AML-193 (cell line): Measurements from ENCODE around the gene SHISA5.

Experiments used
- DNase-seq, 2 experiments: peaks; one replicate each; lab custom pipeline; 2025; lab: John Stamatoyannopoulos, UW

SHISA5 gene

DNA sequence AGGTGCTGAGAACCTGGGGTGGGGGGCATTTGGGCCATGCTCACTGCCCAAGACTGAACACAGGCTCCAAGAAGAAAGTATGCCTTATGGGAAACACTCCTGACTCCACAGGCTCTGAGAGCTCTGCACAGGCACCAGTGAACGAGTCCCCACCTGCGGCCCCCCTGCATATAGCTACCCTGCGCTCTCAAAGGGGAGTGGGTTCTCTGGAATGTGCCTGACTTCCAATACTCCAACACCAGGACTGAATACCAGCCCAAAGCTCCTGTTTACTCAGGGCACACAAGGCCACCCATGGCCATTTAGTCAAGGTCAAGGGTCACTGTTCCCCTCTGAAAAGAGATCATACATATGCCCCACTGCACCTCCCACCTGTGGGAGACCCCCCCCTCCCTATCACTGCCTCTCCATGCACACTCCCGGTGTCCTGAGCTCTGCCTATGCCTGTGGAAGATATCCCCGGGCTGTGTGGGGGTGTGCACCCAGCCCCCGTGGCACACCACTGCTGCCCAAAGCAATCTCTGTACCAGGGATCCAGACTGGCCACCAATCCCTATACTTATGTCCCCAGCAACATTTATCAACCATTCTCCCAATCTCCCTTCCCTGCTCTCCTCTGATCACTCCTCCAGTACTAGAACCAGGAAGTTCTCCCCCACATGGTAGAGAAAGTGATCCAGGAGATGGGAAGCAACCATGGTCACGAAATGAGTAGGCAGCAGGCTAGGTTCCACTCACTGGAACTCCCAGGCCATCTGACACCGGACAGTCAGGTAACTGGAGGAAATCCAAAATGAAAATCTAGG is 72.5 kb downstream of the SHISA5 start:
- DNase-seq = no peak

DNA sequence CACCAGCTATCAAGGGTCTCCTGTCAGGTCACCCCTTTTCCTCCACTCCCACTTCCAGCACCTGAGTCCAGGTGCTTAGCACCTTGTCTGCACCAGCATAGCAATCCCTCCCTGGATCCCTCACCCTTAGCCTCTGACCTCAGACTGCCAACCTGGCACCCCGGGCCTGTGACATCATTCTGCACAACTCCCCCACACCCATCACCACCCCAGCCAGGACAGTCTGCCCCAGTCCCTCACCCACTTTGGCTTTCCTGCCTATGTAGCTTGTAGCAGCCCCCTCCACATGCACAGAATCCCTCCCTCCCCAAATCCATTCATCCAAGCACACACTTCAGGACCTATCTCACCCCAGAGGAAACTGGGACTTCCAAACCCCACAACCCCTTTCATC is 73.3 kb downstream of the SHISA5 start:
- no peak for DNase-seq

DNA sequence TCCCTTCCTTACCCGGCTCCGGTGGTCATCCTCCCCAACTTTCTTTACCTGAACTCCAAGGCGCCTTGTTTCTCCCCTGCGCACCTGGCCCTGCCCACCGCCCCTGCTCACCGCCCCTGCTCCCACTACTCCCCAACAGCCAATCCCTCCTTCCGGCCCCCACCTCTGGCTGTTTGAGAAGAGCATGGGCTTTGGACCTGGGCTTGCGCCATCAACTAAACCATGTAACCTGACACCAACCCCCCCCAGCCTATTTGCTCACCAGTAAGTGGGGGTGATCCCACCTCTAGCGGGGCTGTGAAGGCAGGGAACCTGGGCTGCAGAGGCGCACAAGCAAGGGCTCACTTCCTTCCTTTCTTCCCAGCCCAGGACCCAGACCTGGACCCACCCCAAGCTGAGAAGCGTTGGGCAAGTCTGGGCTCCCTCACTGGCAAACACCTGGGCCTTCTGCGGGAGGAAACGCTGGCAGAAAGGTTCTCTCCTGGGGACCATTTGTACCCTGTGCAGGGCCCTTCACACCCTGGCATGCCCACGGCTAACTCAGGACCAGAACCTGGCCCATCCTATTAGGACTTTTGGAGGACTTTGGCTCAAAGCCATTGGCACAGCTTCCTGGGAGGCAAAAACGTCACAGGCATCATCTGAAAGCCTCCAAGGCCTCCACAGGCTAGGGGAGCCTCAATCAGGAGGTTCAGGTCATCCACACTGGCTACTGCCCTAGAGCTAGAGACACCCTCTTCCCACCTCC is 73.8 kb downstream of the SHISA5 start, which contains the start of gene PLXNB1:
Gene PLXNB1 (minus strand): TSS at position 127 of the 748 bp plus-strand sequence. CDS start 5,475 bp downstream, outside the sequence.
- no peak for DNase-seq

DNA sequence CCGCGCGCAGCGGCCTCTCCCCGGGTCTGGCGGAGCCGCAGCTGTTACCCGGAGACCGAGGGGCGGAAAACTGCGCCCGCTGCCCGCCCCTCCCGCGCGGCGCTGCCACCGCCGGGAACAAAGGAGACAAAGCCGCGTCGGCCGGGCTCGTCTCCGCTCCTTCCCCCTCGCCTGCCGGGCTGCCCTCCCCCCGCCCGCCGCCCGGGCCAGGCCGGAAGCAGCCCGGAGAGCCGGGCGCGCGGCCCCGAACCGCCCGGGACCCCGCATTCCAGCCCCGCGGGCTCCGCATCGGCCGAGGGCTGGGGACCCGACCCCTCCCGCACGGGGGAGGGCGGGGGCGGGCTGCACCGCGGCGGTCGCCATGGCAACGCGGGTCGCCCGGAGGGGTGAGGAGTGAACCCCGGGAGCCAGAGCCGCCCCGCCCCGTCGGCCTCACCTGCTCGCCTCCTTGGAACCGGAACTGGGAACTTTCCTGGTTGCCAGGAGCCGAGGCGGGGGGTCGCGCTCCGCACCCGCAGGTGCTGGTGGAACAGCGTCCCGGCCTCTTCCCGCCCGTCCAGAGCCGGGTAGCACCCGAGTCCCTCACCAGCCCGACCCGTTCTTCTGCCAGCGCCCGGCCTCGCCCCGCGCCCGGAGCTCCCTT is 74.5 kb downstream of the SHISA5 start:
- peak in 1 of 2 experiments; percentile 21 for DNase-seq

DNA sequence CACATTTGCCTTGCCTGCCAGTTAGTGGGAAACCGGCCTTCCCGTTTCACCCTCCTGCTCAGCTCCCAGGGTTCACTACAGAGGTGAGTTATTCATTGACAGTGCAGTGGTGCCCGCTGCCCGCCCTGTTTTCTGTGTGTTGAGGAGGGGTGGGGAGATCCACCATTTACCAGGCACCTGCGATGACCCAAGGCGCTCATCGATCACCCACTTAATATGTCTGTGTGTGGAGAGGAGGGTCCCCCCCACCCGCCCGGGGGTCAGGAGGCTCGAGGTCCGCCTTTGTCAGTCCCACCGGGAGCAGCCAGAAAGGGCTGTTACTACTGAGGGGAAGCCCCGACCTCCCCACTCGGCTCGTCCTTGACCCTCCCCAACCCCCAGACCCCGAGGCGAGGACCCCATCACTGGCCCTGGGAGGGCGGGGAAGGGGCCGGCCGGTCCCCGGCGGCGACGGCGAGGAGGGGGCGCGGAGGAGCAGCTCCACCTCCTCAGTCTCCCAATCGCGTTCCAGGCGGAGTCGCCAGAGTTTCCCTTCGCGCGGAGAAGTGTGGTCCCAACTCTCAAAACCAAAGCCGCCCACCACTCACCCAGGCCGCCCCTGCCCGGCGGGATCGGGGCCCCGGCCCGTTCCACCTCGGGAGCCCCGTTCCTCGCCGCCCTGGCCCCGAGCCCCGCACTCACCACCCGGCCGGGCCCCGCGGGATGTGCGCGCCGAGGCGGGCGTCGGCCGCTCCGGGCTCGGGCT is 75.2 kb downstream of the SHISA5 start:
- no peak for DNase-seq

DNA sequence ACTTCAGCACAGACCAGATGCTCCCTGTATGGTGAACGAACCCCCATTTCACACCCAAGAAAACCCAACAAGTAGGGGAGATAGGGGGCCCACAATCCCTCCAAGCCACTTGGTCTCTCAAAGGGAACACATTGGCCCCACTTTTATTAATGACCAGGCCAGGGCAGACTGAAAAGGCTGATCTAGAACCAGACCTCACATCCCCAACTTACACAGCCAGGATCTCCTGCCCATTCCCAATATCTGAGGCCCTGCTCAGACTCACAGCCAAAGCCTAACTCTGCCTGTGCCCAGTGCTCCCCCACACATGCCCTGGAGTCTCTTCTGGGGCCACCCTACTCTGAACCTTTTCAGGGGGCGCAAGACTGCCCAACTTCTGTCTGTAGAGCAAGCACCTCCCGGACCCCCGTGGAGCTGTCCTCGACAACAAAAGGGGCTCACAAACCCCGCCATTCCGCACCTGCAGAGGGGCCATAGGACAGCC is 75.8 kb downstream of the SHISA5 start:
- no peak for DNase-seq

DNA sequence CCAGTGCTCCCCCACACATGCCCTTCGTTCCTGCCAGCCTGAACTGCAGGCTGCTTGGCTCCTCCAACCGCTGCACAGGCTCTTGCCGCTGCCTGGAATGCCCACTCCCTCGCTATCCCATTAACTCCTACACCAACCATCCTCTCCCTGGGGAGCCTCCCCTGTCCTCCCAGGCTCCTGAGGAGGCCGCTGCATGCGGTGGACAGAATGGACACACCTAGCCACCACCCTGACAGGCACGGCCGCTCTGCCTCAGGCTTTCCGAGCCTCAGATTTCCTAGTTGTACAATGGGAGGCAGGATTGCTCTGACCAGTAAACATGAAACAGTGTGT is 76.4 kb downstream of the SHISA5 start:
- DNase-seq = no peak

DNA sequence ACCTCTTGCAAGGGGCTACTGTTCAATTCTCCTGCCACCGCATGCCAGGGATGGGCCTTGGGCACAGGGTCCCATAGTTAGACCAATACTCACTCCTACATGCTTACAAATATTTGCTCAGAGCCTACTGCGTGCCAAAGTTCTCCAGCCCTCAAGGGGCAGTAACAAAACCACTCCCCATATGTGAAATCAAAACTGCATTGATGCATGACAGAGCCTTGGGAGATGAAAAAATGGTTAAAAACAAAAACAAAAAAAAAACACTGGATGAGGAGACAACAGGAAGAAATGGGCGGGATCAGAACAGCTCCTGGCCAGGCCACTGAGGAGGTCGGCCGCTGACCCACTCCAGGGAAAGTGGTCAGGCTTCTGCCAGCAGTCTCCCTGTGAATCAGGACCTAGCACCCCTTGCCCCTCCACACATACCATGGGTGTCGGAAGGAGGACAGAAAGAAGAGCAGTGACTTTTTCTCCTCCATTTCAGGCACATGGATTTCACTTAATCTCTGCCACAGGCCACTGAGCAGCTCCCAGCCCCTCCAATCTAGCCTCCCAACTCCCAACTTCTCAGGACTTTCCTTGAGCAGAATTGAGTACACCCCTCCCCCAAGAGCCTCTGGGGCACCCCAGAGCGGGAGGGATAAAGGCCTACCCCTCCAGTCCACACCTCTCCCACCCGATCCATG is 76.9 kb downstream of the SHISA5 start:
- DNase-seq = no peak

DNA sequence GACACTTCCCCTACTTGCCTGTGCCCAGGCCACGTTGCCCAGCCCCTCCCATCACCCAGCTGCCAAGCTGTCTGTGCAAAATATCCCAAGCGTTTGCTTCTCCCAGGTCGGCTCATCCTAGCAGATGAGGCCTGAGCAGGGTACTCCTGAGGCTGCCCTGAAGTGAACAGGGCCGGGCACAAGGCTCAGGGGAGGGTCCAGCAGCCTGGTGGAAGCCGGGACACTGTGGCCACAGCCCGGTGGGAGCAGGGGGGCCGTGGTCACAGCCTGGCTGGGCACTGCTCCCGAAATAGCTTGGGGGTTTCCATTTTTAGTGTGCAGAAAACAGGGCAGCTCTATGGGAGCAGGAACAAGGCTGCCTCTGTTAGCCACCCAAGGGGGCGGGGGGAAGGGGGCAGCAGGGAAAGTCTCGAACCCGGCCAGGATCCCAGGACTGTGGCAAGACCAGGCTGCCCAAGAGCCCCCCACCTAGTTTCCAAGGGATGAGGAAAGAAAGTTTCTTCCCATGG is 77.5 kb downstream of the SHISA5 start:
- DNase-seq = no peak

DNA sequence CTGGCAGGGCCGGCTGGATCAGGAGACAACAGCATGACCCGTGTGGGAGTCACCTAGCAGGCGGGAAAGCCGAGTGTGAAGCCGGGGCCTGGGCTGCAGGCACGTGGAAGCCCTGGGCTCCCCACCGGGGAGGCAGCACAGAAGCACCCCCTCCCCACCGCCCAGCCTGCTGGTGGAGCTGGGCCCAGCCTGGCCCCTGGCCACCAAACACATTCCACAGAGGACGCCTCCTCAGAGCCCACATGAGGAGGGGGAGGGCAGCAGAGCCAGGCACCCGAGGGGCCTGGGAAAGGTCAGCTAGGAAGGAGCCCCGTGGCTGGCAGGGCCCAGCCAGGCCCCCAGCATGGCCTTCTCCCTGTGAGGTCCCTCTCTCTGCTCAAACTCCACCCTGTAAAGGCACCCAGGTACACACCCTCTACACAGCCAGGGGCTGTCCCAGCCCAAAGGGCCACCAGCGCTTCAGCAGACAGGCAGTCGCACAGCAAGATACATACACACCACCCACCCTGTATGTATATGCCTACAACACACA is 78.6 kb downstream of the SHISA5 start:
- DNase-seq = no peak

DNA sequence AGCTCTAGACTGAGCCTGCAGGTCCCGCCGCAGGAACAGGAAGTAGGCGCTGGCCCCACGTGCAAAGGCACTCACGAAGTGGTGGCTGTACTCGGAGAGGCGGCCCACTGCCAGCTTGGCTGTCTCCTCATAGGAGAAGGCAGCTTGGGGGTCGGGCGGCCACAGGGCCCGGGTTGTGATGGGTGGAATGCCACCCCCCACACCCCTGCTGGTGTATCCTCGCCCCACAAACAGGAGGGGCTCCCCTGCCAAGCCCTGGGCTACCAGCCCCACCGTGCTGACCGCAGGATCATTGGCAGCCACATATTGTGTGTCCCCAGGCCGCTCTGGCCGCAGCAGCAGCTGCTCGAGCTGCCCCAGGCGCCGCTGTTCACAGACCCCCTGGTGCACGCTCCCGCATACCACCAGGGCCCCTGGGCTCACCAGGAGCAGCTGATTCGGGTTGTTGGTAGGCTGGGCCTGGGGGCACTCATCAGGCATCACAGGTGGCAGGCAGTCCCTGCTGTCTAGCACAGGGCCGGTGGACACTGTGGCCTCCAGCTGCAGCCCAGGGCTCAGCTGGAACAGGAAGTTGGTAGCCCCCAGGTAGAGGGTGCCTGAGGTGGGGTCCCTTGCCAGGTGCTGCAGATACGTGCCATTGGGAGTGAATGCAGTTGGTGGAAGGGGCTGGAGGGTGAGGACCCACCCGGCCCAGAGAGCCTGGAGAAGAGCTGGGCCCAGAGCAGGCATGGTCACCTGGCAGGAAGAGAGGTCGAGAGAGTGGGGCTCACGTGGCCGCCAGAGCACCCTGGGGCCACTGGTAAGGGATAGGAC is 79.9 kb downstream of the SHISA5 start:
- no peak for DNase-seq

DNA sequence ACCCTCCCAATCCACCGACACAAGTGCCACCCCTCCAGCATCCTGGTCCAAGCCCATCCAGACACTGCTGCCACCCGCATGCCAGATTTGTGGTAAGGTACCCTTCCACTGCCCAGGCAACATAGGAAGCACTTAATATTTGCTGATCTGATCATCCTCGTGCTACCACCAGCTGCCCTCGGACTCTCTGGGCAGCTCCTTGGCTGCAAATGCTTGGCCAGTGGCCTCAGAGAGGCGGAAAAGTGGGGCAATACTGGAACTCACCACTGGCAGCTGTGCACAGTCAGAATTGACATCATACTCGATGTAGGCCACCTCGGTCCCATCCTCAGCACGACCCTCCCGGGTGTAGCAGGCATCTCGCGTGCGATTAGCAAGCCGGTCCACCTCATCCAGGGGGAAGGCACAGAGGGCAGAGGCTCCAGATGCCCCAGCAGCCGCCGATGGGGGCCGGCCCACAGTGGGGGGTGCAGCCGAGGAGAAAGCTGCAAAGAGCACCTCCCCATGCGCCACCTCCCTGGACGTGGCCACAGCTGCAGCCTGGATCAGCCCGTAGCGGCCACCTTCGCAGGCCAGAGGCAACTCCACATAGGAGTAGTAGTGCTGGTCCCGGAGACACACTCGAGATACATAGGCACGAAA is 80.6 kb downstream of the SHISA5 start:
- DNase-seq = no peak

DNA sequence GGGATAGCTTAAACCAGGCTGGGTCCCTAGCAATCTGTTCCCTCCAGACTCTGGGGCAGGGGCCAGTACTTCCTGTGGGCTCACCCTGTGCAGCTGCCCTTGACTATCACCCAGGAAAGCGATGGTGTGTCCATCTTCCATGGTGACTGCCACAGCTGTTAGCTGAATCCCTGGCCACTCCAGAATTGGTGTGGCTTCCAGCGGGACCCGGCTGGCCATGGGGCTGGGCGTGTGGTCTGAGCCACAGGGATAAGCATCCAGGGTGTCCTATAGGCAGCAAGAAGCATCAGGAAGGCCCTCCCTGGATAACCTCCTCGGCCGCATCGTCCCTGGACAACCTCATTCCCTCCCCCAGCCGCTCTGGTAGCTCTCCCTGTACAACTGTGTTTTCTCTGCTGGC is 81.3 kb downstream of the SHISA5 start:
- no peak for DNase-seq

DNA sequence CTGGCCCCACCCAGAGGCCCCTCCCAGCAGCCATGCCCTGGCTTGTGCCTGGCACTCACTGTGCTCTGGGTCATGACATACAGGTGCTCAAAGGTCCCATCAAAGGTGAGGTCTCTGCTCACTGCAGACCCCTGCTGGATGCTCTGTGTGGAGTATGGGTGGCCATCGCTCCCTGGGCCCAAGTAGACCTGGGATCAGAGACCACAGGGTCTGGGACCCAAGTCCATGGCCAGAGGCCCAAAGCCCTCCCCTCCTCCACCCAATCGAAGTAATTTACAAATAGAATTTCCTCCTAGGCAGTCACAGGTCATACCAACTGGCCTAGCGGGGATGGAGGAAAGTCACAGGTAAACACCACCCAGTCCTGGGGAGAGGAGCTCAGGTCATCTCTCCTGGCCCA is 81.7 kb downstream of the SHISA5 start:
- no peak for DNase-seq

DNA sequence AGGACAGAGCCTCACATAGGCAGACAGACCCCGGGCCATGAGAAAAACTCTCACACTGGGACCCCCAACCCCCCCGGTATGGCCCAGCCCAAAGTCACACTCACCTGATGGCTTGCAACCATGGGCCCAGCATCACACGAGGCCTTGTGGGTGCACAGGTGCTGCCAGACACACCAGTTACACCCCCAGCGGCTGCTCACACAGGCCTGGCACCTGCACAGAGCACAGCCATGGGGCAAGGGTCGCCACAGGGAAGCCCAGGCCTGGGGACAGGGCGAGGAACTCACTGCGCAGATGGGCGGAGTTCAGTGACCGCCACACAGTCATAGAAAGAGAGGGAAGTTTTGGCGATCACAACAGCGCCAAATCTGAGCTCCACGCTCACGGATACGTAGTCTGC is 83.4 kb downstream of the SHISA5 start:
- DNase-seq = no peak

DNA sequence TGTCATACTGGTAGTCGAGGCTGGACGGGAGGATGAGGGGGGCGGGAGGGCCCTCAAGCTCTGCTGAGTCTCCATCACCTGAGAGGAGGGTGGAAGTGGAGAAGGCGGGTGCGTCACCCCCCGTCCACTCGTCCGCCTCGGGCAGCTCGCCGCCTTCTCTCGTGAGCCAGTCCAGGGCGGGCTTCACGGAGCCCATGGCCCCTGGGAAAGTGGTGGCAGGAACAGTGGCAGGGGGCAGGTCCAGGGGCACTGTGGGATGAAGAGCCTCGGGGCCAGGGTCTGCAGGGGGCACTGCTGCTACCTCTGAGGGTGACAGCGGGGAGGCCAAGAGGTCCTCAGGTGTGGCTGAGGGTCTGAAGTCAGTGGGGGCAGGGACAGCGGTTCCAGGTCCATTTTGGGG is 84.4 kb downstream of the SHISA5 start:
- DNase-seq = no peak

DNA sequence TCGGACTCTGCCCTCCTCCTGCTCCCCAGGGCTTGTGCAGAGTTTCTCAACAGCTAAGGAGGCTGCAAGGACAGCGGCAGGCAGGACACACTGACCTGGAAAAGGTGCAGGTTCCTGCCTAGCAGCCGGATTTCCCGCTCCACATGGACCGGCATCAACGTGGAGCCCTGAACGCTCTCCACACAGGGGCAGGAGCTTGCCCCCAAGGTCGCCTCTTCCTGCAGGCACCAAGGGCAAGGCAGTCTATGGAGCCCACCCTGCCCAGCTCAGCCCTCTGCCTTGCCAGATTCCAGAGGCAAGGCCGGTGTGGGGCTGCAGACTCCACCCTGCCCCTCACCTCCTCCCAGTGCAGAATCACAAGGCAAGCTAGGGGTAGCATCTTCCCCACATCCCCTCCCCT is 84.8 kb downstream of the SHISA5 start:
- DNase-seq = no peak

DNA sequence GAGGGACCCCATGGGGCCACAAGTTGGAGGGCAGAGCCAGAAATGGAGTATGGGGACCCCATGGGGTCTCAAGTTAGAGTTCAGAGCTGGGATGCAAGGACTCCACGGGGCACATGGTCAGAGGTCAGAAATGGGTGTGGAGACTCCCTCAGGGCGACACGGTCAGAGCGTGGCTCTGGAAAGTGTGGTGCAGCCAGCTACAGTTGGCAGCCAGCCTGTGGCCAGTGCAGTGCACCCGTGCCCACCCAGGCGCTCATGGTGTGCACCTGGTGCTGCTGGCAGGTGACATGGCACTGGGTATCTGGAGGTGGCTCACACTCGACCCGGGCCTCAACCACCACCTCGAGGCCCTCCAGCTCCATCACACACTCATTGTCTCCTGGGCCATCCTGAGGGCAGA is 85.3 kb downstream of the SHISA5 start:
- no peak for DNase-seq

DNA sequence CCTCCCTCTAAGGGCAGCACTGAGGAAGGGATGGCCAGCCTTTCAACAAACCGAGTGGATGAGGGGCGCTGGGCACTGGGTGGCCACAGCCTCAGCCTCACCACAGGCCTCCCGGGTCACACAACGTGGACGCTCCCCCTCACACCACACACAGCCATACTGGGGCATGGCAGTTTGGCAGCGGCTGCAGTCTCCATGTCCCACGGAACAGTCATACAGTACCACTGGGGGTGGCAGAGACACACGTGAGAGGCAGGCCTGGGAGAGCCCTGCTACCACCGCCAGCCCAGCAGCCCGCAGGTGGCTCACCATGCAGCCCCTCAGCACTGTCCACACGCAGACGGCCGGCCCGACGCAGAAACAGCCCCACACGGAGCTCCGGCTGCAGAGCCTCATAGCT is 85.8 kb downstream of the SHISA5 start:
- no peak for DNase-seq
